PFSK-1 (cell line): ENCODE measurements around the gene SREBF1.

Experiments
- FOXP2 ChIP-seq: optimal IDR thresholded peaks from 2 replicates; pipeline ENCODE3; 2011; ENCODE audit warnings: borderline replicate concordance, control low read depth, inconsistent platforms; ENCODE audit not compliant: insufficient read depth; ENCODE audit errors: extremely low read length, extremely low read depth
- POLR2AphosphoS5 ChIP-seq: IDR thresholded peaks from 2 replicates; pipeline ENCODE4 v1.6.1; 2012; ENCODE audit warnings: low read depth, mild to moderate bottlenecking, control low read depth, low read length, moderate library complexity
- REST ChIP-seq, 2 experiments: IDR thresholded peaks; 2 replicates each; pipeline versions ENCODE4 v1.6.1 to v1.8.0; 2011 to 2012; ENCODE audit warnings: low read depth in 2 of 2, low read length in 2 of 2, control low read depth in 1 of 2, inconsistent platforms in 1 of 2, mild to moderate bottlenecking in 1 of 2, moderate library complexity in 1 of 2; ENCODE audit not compliant: insufficient read depth in 1 of 2
- SIN3A ChIP-seq: IDR thresholded peaks from 2 replicates; pipeline ENCODE4 v1.6.1; 2012; ENCODE audit warnings: mild to moderate bottlenecking, low read length, moderate library complexity, borderline replicate concordance; ENCODE audit not compliant: insufficient read depth
- TAF1 ChIP-seq: IDR thresholded peaks from 2 replicates; pipeline ENCODE4 v1.6.1; 2012; ENCODE audit warnings: low read length, control low read depth, borderline replicate concordance; ENCODE audit not compliant: insufficient read depth

Gene SREBF1

GRCh38 chr17:17805575-17805974 lies 31.2 kb downstream of the SREBF1 start:
- TF ChIP-seq FOXP2, result no peak
- no peak for TF ChIP-seq SIN3A
- no peak for TF ChIP-seq REST (IDR thresholded peaks at IDR 0.05; ENCODE audit: insufficient read depth in 1 of 2, low read depth in 2 of 2, low read length in 2 of 2)
- no peak for TF ChIP-seq POLR2AphosphoS5
- no peak for TF ChIP-seq TAF1

- TF ChIP-seq TAF1 (no peak), POLR2AphosphoS5 (no peak), REST (IDR thresholded peaks at IDR 0.05; ENCODE audit: insufficient read depth in 1 of 2, low read depth in 2 of 2, low read length in 2 of 2) (no peak), SIN3A (no peak), FOXP2 (no peak)
Observed at GRCh38 chr17:17804007-17804406, 32.8 kb downstream of the SREBF1 start.

- TF ChIP-seq FOXP2 (no peak), SIN3A (no peak), TAF1 (no peak), REST (IDR thresholded peaks at IDR 0.05; ENCODE audit: insufficient read depth in 1 of 2, low read depth in 2 of 2, low read length in 2 of 2) (no peak), POLR2AphosphoS5 (no peak)
Observed at GRCh38 chr17:17801800-17802481, 34.8 kb downstream of the SREBF1 start.

- TF ChIP-seq TAF1 (no peak), POLR2AphosphoS5 (no peak), FOXP2 (no peak), SIN3A (no peak), REST (IDR thresholded peaks at IDR 0.05; ENCODE audit: insufficient read depth in 1 of 2, low read depth in 2 of 2, low read length in 2 of 2) (no peak)
Observed at GRCh38 chr17:17800504-17801021, 36.2 kb downstream of the SREBF1 start.
